Measurements from ENCODE around the gene NFKB1.

Gene NFKB1

DNA sequence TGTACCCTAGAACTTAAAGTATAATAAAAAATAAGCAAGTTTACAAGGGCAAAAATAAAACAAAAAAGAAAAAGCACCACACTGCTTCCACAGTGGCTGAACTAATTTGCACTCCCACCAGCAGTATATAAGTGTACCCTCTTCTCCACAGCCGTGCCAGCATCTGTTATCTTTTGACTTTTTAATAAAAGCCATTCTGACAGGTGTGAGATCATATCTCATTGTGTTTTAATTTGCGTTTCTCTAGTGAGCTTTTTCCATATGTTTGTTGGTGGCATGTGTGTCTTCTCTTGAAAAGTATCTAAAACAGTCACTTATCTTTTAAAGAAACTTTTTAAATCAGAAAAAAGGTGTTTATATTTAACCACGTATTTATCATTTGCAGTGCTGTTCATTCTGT lies 71.3 kb downstream of the NFKB1 start:
- H3K27me3 ChIP-seq (ENCODE audit: insufficient read depth, low read length), result no peaks in the 10 kb centered on the region
- no peak overlapping the region for H3K27ac ChIP-seq (ENCODE audit: low read depth, low read length, poor library complexity, severe bottlenecking)
- no peaks in the 10 kb centered on the region for H3K9me3 ChIP-seq (ENCODE audit: low read length)
- H4K20me1 ChIP-seq (ENCODE audit: insufficient read depth, low read length), result no peaks in the 10 kb centered on the region
- no peaks in the 10 kb centered on the region for H3K9me2 ChIP-seq (ENCODE audit: low read depth, low read length)
- TF ChIP-seq, protein P1, sequence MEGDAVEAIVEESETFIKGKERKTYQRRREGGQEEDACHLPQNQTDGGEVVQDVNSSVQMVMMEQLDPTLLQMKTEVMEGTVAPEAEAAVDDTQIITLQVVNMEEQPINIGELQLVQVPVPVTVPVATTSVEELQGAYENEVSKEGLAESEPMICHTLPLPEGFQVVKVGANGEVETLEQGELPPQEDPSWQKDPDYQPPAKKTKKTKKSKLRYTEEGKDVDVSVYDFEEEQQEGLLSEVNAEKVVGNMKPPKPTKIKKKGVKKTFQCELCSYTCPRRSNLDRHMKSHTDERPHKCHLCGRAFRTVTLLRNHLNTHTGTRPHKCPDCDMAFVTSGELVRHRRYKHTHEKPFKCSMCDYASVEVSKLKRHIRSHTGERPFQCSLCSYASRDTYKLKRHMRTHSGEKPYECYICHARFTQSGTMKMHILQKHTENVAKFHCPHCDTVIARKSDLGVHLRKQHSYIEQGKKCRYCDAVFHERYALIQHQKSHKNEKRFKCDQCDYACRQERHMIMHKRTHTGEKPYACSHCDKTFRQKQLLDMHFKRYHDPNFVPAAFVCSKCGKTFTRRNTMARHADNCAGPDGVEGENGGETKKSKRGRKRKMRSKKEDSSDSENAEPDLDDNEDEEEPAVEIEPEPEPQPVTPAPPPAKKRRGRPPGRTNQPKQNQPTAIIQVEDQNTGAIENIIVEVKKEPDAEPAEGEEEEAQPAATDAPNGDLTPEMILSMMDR (IDR thresholded peaks at IDR 0.05; ENCODE audit: low read length), result no peak
- TF ChIP-seq EZH2 (IDR thresholded peaks at IDR 0.05; ENCODE audit: borderline replicate concordance, low read length), result no peak
- no peaks in the 10 kb centered on the region for H3K4me1 ChIP-seq (ENCODE audit: insufficient read depth, low read length, severe bottlenecking)
- no peak overlapping the region for H3K9ac ChIP-seq (ENCODE audit: low read length)
- H3K36me3 ChIP-seq (ENCODE audit: insufficient read depth, low read length), result peaks cover 41% of the 10 kb centered on the region
- no peak overlapping the region for H2AFZ ChIP-seq (ENCODE audit: low read length)
- H3K4me3 ChIP-seq (ENCODE audit: low read depth, low read length, poor library complexity, severe bottlenecking), result no peak overlapping the region
- no peak overlapping the region for H3K4me2 ChIP-seq (ENCODE audit: low read length)
- no peaks in the 10 kb centered on the region for H3K79me2 ChIP-seq (ENCODE audit: insufficient read depth, low read length)
- no peaks in the 10 kb centered on the region for H3F3A ChIP-seq (ENCODE audit: insufficient read depth, low read length)

DNA sequence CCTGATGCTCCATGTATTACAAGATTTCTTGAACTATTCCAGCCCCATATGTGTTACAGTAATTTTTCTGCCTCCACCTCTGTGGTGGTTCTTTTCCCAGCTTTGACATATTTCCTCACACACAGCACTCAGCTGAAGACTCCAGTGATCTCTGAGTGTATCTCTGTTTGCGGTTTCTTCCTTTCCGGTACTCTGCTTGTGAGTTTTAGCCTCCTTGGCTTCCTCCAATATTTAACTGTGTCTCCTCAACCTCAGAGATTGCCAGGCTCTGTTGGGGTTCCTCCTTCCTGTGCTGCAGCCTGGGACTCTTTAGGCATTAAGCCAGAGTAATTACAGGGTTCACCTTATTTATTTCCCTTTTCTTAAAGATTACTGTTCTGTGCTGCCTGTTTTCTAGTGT lies 73.2 kb downstream of the NFKB1 start:
- H3K9me3 ChIP-seq (ENCODE audit: low read length), result no peaks in the 10 kb centered on the region
- no peaks in the 10 kb centered on the region for H3K79me2 ChIP-seq (ENCODE audit: insufficient read depth, low read length)
- H3K27ac ChIP-seq (ENCODE audit: low read depth, low read length, poor library complexity, severe bottlenecking), result no peak overlapping the region
- peaks cover 42% of the 10 kb centered on the region for H3K36me3 ChIP-seq (ENCODE audit: insufficient read depth, low read length)
- H4K20me1 ChIP-seq (ENCODE audit: insufficient read depth, low read length), result no peaks in the 10 kb centered on the region
- H3F3A ChIP-seq (ENCODE audit: insufficient read depth, low read length), result no peaks in the 10 kb centered on the region
- H3K27me3 ChIP-seq (ENCODE audit: insufficient read depth, low read length), result no peaks in the 10 kb centered on the region
- H2AFZ ChIP-seq (ENCODE audit: low read length), result no peak overlapping the region
- no peaks in the 10 kb centered on the region for H3K4me1 ChIP-seq (ENCODE audit: insufficient read depth, low read length, severe bottlenecking)
- TF ChIP-seq EZH2 (IDR thresholded peaks at IDR 0.05; ENCODE audit: borderline replicate concordance, low read length), result no peak
- TF ChIP-seq, protein P1 (IDR thresholded peaks at IDR 0.05; ENCODE audit: low read length), result no peak
- H3K4me2 ChIP-seq (ENCODE audit: low read length), result no peak overlapping the region
- H3K9me2 ChIP-seq (ENCODE audit: low read depth, low read length), result no peaks in the 10 kb centered on the region
- no peak overlapping the region for H3K9ac ChIP-seq (ENCODE audit: low read length)
- H3K4me3 ChIP-seq (ENCODE audit: low read depth, low read length, poor library complexity, severe bottlenecking), result no peak overlapping the region

DNA sequence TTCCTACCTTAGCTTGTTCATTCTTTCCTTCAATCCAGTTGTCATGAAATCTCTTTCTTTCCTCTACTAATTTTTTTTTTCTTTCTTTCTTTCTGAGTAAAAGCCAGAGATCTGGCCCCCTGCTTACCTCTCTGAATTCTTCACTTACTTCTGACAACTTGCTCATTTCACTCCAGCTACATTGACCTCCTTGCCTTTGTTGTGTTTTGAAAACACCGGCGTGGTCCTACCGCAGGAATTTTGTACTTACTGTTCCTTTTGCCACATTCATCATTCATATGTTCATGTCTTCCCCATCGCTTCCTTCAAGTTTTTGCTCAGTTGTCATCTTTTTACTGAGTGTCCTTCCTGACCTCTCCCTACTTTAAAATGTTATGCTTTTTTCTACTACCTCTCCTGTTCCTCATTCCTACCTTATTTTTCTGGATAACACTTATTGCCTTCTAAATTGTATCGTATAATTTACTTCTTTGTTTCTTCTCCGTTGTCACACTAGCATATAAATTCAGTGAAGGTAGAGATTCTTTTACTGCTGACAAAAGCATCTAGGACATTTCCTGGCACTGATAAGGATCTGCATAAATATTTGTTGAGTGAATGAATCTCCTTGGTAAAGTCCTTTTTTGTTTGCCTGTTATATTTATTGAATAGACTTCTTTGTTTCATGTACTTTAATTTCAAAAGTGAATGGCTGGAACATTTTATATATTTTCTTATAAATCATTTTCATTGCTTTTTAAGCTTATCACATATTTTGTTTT lies 74.4 kb downstream of the NFKB1 start:
- Histone ChIP-seq H3K79me2 (ENCODE audit: insufficient read depth, low read length) (no peaks in the 10 kb centered on the region), H3K4me1 (ENCODE audit: insufficient read depth, low read length, severe bottlenecking) (no peaks in the 10 kb centered on the region), H3K9ac (ENCODE audit: low read length) (no peak overlapping the region), H4K20me1 (ENCODE audit: insufficient read depth, low read length) (no peaks in the 10 kb centered on the region), H3F3A (ENCODE audit: insufficient read depth, low read length) (no peaks in the 10 kb centered on the region), H3K4me3 (ENCODE audit: low read depth, low read length, poor library complexity, severe bottlenecking) (no peak overlapping the region), H3K9me3 (ENCODE audit: low read length) (no peaks in the 10 kb centered on the region), H3K4me2 (ENCODE audit: low read length) (no peak overlapping the region), H2AFZ (ENCODE audit: low read length) (no peak overlapping the region), H3K36me3 (ENCODE audit: insufficient read depth, low read length) (peaks cover 41% of the 10 kb centered on the region), H3K9me2 (ENCODE audit: low read depth, low read length) (no peaks in the 10 kb centered on the region), H3K27me3 (ENCODE audit: insufficient read depth, low read length) (no peaks in the 10 kb centered on the region), H3K27ac (ENCODE audit: low read depth, low read length, poor library complexity, severe bottlenecking) (no peak overlapping the region)
- TF ChIP-seq, protein P1 (IDR thresholded peaks at IDR 0.05; ENCODE audit: low read length), result no peak
